ENCODE measurements around the gene PLCG2.

GRCh38 chr16:81899601-81900000 is 120.5 kb downstream of the PLCG2 start:
- no peak for TF ChIP-seq POLR2AphosphoS5 (IDR thresholded peaks at IDR 0.05; ENCODE audit: borderline replicate concordance, low read depth, low read length)
- TF ChIP-seq EZH2 (IDR thresholded peaks at IDR 0.05), result no peak
- no peak for TF ChIP-seq FOXP2 (optimal IDR thresholded peaks at IDR 0.05; ENCODE audit: control extremely low read depth, extremely low read length, insufficient read depth)

Data from SK-N-MC (cell line).